Endothelial cell (in vitro differentiated cells): ENCODE results near the gene CGNL1. TPM values are rescaled to one million over a fixed set of nuclear protein-coding genes. Genes with fewer than 3 reads are reported as not detected.
A peak's percentile ranks its signal among the peaks of the same experiment; 100 is the strongest.

ENCODE experiments used
- DNase-seq: peaks from one replicate; pipeline ENCODE4 v3.0.0; 2021; ENCODE audit warnings: low spot score
- H3K27ac Mint-ChIP-seq: one replicate; pipeline ENCODE4 v1.8.0; 2021; ENCODE audit warnings: mixed read lengths, inconsistent platforms; ENCODE audit not compliant: unreplicated experiment
- H3K27me3 Mint-ChIP-seq: one replicate; pipeline ENCODE4 v1.8.0; 2021; ENCODE audit warnings: mild to moderate bottlenecking, moderate library complexity, mixed read lengths, inconsistent platforms; ENCODE audit not compliant: unreplicated experiment
- H3K36me3 Mint-ChIP-seq: one replicate; pipeline ENCODE4 v1.8.0; 2021; ENCODE audit warnings: mild to moderate bottlenecking, low read depth, mixed read lengths, inconsistent platforms; ENCODE audit not compliant: unreplicated experiment
- H3K4me1 Mint-ChIP-seq: one replicate; pipeline ENCODE4 v1.8.0; 2021; ENCODE audit warnings: mild to moderate bottlenecking, mixed read lengths, inconsistent platforms; ENCODE audit not compliant: unreplicated experiment
- H3K4me3 Mint-ChIP-seq: one replicate; pipeline ENCODE4 v1.8.0; 2021; ENCODE audit warnings: mild to moderate bottlenecking, mixed read lengths, inconsistent platforms; ENCODE audit not compliant: unreplicated experiment
- H3K9me3 Mint-ChIP-seq: one replicate; pipeline ENCODE4 v1.8.0; 2021; ENCODE audit warnings: mixed read lengths, inconsistent platforms; ENCODE audit not compliant: unreplicated experiment
- total RNA-seq: library from RNA; stranded (reverse); fragmentation: NEBNext Ultra II Directional; extraction: Animal tissue kit (Norgen Biotek cat#: 25700); gene quantifications from one replicate; pipeline ENCODE4 v1.2.1, GENCODE V29; 2021; ENCODE audit not compliant: unreplicated experiment
- TF ChIP-seq, protein P1 (sequence below): fragments of 200-600 bp; sonication (generic); IDR thresholded peaks from one replicate; pipeline ENCODE4 v1.5.0; 2021; ENCODE audit warnings: antibody characterized with exemption; ENCODE audit not compliant: unreplicated experiment

The CGNL1 gene
- total RNA-seq, 1 donor from 2014 or later: 238 TPM

DNA sequence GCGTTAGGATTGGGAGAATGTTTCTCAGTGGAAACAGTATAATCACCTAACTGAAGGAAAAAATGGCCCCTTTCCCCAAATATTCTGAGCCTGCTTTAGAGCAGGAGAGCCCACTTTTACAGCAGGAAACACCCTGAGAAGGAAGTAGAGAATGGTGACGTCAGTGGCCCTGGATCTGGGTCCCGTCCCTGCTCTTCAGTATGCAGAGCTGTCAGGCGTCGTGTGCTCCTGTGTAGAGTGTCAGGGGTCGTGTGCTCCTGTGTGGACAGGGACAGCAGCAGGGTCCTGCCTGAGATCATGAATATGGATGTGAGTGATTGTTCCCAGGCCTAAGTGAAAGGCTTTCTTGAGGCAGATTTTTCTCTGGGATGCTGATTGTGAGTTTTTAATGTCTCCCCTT lies 45.2 kb downstream of the CGNL1 start:
- peaks cover 5% of the 10 kb centered on the region for H3K27me3 Mint-ChIP-seq
- no peak overlapping the region for H3K4me3 Mint-ChIP-seq
- H3K36me3 Mint-ChIP-seq: peaks cover 58% of the 10 kb centered on the region
- H3K4me1 Mint-ChIP-seq: peaks cover 57% of the 10 kb centered on the region
- no peak for DNase-seq
- TF ChIP-seq, protein P1, sequence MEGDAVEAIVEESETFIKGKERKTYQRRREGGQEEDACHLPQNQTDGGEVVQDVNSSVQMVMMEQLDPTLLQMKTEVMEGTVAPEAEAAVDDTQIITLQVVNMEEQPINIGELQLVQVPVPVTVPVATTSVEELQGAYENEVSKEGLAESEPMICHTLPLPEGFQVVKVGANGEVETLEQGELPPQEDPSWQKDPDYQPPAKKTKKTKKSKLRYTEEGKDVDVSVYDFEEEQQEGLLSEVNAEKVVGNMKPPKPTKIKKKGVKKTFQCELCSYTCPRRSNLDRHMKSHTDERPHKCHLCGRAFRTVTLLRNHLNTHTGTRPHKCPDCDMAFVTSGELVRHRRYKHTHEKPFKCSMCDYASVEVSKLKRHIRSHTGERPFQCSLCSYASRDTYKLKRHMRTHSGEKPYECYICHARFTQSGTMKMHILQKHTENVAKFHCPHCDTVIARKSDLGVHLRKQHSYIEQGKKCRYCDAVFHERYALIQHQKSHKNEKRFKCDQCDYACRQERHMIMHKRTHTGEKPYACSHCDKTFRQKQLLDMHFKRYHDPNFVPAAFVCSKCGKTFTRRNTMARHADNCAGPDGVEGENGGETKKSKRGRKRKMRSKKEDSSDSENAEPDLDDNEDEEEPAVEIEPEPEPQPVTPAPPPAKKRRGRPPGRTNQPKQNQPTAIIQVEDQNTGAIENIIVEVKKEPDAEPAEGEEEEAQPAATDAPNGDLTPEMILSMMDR: no peak
- H3K27ac Mint-ChIP-seq: no peak overlapping the region
- no peaks in the 10 kb centered on the region for H3K9me3 Mint-ChIP-seq

DNA sequence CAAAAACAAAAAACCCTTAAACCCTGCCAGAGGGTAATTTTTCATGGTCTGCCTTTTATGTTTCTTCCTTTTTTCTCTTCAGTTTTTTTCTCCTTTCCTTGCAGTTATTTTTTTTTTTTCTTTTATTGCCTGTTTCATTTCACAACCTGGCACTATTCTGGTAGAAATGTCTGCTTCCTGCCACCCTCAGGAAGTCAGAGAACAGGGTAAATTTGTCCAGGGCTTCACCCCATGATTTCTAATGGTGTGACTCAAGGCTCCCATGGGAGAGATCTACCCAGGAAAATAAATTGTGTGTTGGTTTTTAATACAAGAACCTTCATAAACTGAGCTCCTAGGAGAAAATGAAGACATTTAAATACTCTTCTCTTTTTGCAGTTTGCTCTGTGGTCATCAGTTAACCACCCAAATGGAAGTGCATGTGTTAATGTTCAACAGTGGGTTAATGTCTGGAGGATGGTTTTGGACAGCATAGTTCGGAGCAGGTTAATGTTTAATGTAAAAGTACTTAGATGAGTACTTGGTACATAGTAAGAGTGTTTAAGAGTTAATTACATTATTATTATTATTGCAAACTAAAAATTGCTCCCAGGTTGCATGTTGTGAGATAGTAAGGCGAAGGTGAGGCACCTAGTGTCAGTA lies 45.9 kb downstream of the CGNL1 start:
- DNase-seq: no peak
- Mint-ChIP-seq H3K27ac (no peak overlapping the region), H3K4me1 (peaks cover 57% of the 10 kb centered on the region), H3K36me3 (peaks cover 56% of the 10 kb centered on the region), H3K27me3 (peaks cover 5% of the 10 kb centered on the region), H3K4me3 (no peak overlapping the region), H3K9me3 (no peaks in the 10 kb centered on the region)
- TF ChIP-seq, protein P1: no peak

DNA sequence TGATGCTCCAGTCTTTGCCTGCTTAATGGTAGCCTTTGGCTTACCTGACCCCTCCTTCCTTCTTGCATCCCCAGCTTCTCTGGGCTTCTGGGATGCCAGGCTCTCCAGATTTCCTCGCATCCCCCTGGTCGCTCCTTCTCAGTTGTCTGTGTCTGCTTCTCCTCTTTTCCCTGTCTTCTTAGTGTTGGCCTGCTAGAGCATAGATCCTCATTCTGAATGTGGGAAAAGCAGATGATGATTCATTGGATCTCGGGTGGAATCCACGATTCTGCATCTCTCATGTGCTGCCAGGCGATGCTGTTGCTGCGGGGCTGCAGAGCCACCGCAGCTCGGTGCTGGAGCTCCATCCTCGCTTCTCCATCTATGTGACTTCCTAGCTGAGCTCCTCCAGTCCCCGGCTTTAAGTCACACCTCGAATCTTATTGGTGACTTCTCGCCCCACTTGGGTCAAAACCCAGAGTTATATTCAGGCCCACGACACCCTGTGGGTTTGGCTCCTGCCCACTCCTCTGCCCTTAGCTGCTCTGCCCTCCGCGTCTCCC lies 47.4 kb downstream of the CGNL1 start:
- no peak for DNase-seq
- Mint-ChIP-seq H3K4me1 (peaks cover 57% of the 10 kb centered on the region), H3K27me3 (peaks cover 5% of the 10 kb centered on the region), H3K36me3 (peaks cover 50% of the 10 kb centered on the region), H3K27ac (no peak overlapping the region), H3K4me3 (peak overlapping the region; percentile 63), H3K9me3 (no peaks in the 10 kb centered on the region)
- TF ChIP-seq, protein P1: no peak

DNA sequence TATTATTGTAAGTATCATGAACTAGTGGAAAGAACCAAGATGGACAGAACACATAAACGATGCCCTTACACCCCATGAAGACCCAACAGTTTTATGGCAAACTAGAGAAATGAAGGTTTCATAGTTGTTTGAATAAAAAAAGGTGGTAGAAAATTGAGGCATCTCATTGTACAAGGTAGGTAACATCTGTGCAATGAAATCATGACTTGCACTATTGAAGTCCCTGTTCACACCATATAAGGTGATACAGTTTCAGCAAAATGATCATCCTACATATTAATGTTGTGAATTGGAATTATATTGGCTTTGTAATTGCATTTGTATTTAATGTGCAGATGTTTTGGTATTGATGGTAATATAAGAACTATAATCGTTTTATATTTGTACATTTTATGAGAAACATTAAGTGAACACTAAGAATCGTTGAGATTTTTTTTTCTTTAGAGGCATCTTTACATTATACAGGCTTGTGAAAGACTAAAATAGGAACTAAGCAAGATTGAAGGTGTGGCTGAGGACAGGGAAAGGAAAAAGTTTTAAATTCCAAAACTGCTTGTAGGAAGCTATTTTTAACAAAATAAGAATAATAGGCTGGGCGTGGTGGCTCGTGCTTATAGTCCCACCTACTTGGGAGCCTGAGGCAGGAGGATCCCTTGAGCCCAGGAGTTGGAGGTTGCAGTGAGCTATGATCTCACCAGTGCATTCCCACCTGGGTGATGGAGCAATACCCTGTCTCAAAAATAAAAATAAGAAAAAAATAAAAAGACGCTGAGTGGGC lies 48.5 kb downstream of the CGNL1 start:
- no peaks in the 10 kb centered on the region for H3K9me3 Mint-ChIP-seq
- no peak overlapping the region for H3K4me3 Mint-ChIP-seq
- H3K27ac Mint-ChIP-seq: no peak overlapping the region
- DNase-seq: no peak
- peaks cover 53% of the 10 kb centered on the region for H3K36me3 Mint-ChIP-seq
- peaks cover 5% of the 10 kb centered on the region for H3K27me3 Mint-ChIP-seq
- TF ChIP-seq, protein P1: no peak
- H3K4me1 Mint-ChIP-seq: peaks cover 57% of the 10 kb centered on the region

DNA sequence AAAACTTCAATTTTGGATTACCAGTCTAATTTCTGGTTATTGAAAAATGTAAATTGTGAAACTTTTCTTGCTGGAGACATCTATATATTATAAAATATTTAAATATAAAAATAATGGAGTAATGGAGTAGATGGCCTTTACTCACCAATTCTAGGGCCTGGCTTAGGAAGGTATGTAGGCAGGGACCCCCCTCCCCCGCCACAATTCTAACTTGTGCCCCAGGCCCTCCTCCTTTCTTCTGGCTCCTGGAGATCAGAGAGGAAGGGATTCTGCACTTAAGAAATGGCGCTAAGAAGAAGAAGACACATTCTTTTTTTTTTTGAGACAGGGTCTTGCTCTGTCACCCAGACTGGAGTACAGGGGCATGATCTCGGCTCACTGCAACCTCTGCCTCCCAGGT lies 49.5 kb downstream of the CGNL1 start:
- Mint-ChIP-seq H3K4me1 (peaks cover 54% of the 10 kb centered on the region), H3K4me3 (no peak overlapping the region), H3K9me3 (no peaks in the 10 kb centered on the region), H3K27ac (no peak overlapping the region), H3K27me3 (peaks cover 5% of the 10 kb centered on the region), H3K36me3 (peaks cover 43% of the 10 kb centered on the region)
- TF ChIP-seq, protein P1: no peak
- no peak for DNase-seq
